C1 segment of cervical spinal cord (tissue), 14 donors: ENCODE data around the gene ANAPC10.
"Not testable (repeated sequence)": the region's sequence is repeated elsewhere in the genome, so short reads cannot be mapped to it uniquely, and the experiment has no call there.

Experiments used
- DNase-seq, 14 donors: peaks; one replicate each; lab custom pipeline; 2025; lab: John Stamatoyannopoulos, UW

Gene ANAPC10

DNA sequence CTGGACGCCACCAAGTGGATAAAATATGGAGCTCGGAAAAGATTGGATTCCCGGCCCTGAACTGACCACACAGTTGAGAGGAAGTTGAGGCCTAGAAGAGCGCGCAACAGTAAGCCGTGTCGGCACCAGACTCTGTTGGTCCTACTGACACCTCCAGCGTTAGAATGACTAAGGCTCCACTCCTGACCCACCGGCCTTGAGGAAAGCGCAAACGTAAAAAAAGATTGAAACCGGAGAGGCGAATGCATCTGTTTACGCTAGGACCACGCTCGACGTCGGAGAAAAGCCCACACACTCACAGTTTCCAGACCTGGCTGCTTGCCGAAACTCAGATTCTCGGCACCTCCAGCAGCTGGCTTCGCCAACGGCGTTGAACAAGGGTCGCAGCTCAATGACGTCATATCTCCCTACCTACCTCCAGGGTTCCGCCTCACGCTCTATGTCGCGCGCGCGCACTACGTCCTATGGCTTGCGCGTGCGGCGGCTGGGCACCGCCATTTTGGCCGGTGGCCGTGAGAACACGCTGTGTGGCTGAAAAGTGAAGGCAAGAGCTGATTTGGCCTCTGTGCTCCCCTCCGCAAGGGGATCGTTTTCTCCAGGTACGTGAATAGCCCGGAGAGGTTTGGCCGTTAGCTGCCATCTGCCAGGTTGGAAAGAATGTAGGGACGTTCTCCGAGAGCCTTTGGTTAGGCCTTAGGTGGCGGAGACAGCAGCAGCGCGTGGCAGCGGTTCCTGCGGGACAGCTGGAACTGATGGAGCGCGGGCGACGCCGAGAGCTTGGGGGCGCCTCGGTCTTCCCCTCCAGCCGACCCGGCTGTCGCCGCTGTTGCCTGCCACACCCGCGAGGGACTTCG, at the start of gene ANAPC10, which contains the start of gene ABCE1:
Gene ANAPC10, minus strand, starts transcription at position 376 of the 854 bp plus-strand sequence. CDS start 2,097 bp downstream, outside the sequence.
Gene ABCE1, plus strand, starts transcription at position 491 of the 854 bp plus-strand sequence. CDS start 6,102 bp downstream, outside the sequence.
- DNase-seq = peak; percentile 58 to 93 (median 86)

DNA sequence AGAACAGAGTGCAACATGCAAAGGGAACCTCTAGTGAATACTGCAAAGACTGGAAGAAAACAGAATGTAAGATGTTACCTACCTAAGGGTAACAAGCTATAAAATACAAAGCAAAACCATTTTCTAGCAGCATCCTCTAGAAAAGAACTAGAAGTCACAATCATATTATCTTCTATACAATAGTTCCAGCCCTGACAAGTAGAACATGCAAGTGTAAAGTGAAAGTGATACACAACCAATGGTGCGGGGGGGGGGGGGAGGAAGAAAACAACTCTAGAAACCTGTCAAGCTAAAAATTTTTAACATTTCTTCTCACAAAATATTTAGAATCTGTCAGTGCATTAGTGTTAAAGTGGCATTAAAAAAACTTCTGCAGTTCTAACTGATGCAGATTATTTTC, 38.2 kb upstream of the ANAPC10 start:
- DNase-seq = not testable (repeated sequence)

DNA sequence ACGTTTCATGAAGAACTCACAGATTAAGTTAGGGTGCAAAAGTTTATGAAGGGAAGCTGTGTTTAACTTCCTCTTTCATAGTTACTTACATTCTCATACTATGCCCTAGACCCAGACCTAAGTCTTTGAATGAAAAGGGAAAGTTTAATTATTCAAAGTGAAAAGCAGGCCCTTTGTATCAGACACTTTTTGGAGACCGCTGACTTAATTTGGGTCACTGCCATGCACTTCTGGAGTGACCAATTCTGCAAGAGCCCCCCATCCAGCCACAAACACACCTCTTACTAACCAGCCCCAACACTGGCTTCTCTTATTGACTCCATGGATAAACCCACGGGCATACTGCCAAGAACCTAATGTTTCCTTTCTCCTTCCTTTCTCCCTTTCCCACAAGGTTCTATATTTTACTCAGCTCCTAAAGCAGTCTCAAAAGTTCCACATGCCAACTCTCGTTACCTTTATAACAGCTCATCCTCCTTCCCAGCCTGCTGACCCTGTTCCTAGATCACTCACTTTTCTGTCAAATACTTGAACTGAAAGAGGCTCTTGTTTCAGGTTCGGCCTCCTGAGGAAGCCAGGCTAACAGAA, 34.6 kb upstream of the ANAPC10 start:
- DNase-seq = peak in 5 of 14 donors; percentile 1 to 9 (median 3)

DNA sequence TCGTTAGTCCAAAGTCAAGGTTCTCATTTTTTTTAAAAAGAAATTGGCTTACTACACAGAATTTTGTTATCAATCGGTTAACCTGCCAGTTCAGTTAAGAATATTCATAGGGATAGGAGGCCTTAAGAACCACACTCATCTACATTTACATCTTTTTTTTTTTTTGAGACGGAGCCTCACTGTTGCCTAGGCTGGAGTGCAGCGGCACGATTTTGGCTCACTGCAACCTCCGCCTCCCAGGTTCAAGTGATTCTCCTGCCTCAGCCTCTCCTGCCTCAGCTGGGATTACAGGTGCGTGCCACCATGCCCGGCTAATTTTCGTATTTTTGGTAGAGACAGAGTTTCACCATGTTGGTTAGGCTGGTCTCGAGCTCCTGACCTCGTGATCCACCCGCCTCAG, 33.9 kb upstream of the ANAPC10 start:
- DNase-seq = no peak

GRCh38 chr4:145130788-145131399, 32.9 kb upstream of the ANAPC10 start:
- no peak for DNase-seq

DNA sequence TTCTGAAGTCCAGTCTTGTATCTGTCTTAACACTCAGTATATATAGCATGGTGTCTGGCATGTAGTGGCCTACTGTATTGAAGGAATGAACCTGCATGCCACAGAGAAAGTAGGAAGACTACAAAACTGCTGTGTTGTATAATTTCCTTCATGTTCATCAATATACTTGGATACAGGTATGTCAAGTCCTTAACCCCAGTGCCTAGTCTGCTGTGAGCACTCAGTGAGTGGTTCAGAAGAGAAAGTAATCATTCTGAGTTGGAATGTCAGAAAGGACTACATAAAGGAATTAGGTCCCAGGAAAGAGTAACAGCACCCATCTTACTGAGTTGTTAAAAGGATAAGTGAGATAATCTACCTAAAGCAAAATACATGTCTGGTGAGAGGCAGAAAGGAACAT, 32.1 kb upstream of the ANAPC10 start:
- no peak for DNase-seq

- DNase-seq = no peak
Observed at GRCh38 chr4:145125396-145125795, 27.4 kb upstream of the ANAPC10 start.

- DNase-seq = no peak
Observed at GRCh38 chr4:145108128-145108527, 10.1 kb upstream of the ANAPC10 start.

- no peak for DNase-seq
Observed at GRCh38 chr4:145107126-145107525, 9.1 kb upstream of the ANAPC10 start.

- DNase-seq = no peak
Observed at GRCh38 chr4:145103496-145103895, 5.5 kb upstream of the ANAPC10 start.

DNA sequence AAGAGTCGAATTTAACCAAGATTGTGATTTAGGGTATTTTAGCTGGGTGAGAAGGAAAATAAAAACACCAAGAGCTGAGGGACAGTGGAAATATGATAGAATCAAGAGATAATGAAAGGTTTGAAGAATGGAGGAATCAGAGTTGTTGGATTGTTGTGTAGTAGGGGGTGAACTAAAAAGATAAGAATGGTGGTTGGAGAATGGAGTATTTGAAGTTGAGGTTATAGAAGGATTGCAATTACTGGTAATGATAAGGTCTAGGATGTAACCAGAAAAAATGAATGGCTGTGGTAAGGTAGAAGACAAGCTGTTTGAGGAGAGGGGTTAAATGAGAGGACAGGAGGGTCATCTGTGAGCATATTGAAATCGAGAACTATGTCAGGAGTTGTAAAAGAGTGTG, 4.6 kb upstream of the ANAPC10 start:
- DNase-seq = no peak

DNA sequence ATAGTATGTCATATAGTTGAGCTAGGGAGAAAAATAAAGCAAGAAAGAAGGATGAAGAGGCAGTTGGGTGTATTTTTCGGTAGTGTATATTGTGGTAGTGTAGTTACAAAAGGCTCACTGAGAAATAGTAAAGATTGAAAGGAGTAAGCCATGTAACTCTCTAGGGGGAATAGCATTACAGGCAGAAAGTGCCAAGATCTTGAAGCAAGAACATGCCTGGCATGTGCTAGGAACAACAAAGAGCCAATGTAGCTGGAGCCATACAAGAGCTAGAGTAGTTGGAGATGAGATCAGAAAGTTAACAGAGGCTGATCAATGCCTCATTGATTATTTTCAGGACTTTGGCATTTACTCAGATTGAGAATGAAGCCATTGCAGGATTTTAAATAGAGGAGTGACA, 3.1 kb upstream of the ANAPC10 start:
- DNase-seq = no peak

GRCh38 chr4:145099653-145100052, 1.7 kb upstream of the ANAPC10 start:
- DNase-seq = no peak

GRCh38 chr4:145098675-145099037, 660 bp upstream of the ANAPC10 start:
- peak in 6 of 14 donors; percentile 36 to 78 (median 58) for DNase-seq

- DNase-seq = peak in 1 of 14 donors; percentile 53
Observed at GRCh38 chr4:145097331-145097820, 620 bp downstream of the ANAPC10 start.

GRCh38 chr4:145093638-145094037, 4.4 kb downstream of the ANAPC10 start:
- DNase-seq = no peak

DNA sequence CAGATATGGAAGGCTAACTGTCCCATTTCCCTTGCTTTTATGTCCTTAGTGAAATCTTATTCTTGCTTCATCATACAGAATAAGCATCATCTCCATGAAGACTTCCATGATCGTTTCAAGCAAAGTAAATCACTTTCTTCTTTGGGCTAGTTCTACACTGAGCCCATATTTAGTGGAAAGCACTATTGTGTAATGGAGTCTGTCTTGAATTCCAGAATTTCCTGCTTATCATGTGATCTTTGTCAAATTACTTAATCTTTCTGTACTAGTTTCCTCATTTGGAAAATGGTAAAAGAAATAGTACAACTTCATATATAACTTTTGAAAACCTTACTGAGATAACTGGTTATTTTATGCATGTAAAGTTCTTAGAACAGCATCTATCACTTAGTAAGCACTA, 7.6 kb downstream of the ANAPC10 start:
- no peak for DNase-seq

DNA sequence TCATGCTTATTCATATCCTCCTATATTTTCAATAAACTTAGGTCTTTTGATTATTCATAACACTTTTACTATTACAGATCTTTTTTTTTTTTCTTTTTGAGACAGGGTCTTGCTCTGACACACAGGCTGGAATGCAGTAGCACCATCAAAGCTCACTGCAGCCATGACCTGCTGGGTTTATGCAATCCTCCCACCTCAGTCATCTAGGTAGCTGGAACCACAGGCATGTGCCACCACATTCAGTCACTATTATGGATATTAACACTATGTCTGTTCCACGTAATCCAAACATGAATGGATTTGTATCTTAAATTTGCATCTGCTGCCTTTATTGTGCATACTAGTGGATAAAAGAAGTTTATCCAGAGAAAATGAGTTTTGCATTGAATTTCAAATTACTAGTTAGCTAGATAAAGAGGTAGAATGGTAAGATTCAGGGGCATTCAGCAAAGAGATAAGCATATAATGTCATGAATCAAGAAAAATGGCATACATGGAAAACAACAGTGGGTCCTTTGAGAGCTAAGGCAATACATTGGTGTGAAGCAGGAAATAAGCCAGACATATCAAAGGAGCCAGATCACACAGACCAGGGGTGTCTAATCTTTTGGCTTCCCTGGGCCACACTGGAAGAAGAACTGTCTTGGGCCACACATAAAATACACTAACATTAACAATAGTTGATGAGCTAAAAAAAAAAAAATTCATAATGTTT, 13.9 kb downstream of the ANAPC10 start:
- DNase-seq = no peak

DNA sequence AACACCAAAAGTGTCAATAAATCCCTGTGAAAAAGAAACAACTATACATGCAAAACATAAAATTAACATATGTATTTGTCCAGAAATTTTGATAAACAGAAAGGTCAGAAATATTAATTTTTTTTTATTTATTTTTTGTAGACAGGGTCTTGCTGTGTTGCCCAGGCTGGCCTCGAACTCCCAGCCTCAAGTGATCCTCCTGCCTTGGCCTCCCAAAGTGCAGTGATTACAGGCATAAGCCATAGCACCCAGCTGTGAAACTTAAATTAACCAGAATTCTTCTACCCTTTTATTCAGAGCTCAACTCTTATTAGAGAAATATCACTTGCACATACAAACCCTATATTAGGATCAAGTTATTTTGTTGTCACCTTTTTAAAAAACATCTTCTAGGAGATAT, 16.2 kb downstream of the ANAPC10 start:
- no peak for DNase-seq

DNA sequence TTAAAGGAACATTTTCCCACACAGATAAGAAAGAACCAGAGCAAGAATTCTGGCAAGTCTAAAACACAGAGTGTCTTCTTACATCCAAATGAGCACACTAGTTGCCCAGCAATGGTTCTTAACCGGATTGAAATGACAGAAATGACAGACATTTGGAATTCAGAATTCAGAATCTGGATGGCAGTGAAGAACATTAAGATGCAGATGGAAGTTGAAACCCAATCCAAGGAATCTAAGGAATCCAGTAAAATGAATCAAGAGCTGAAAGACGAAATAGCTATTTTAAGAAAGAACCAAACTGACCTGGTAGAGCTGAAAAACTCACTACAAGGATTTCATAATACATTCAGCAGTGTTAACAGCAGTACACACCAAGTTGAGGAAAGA, 21.5 kb downstream of the ANAPC10 start:
- DNase-seq = no peak

DNA sequence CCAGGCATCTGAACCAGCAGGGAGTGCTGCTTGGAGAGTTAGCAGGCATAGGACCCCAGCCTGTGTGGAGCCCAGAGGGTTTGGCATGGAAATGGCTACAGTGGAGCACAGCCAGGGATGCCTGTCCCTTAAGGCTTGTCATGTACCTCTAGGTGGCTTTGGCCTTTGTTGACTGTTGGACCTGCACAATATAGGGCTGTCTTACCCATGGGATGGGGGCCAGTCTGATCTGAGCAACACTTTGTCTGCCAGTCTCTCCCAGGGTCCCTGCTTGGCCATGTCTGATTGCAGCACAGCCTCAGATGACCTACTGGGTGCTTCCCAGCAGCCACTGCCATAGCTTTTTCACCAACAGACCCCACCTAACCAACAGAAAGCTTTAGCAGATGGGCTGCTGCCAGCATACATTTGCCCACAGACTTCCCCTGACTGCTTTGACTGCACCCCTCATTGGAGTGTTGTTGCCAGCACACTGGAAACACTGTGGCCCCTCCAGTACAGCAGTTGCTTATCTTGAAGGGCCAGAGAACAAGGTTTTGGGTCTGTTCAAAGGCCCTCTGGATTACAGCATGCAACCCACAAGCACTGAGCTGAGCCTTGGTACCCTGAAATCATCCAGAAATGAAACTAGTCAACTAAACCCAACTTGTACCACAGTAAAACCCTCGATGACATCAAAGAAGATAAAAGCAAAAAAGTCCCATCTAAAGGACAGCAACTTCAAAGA, 22.1 kb downstream of the ANAPC10 start:
- peak in 1 of 14 donors; percentile 0 for DNase-seq
